WTC11 (cell line): ENCODE data around the gene GJA8.
"Not testable (repeated sequence)": the region's sequence is repeated elsewhere in the genome, so short reads cannot be mapped to it uniquely, and the experiment has no call there.

ENCODE experiments used
- ARID4B ChIP-seq: sonication (generic); formaldehyde crosslinking; IDR thresholded peaks from 2 replicates; pipeline ENCODE4 v1.8.0; 2023; ENCODE audit warnings: missing genetic modification reagents, mild to moderate bottlenecking, borderline replicate concordance
- CTCF ChIP-seq: fragments of 200-600 bp; IDR thresholded peaks from 2 replicates; pipeline ENCODE4 v1.8.0; 2022; ENCODE audit warnings: antibody characterized with exemption
- MAX ChIP-seq: sonication (generic); formaldehyde crosslinking; IDR thresholded peaks from 2 replicates; pipeline ENCODE4 v1.8.0; 2022; ENCODE audit warnings: mild to moderate bottlenecking, missing genetic modification reagents

GRCh38 chr1:147854989-147855388 lies 47.6 kb upstream of the GJA8 start:
- TF ChIP-seq MAX (CRISPR knock-in tag); CTCF; ARID4B (CRISPR knock-in tag): not testable (repeated sequence)
